Mesothelial cell of epicardium (in vitro differentiated cells): Measurements from ENCODE around the gene HPCAL1. TPM values are rescaled to one million over a fixed set of nuclear protein-coding genes. Genes with fewer than 3 reads are reported as not detected.
A peak's percentile ranks its signal among the peaks of the same experiment; 100 is the strongest.

ENCODE experiments used
- DNase-seq, 2 experiments: peaks; one replicate each; pipeline ENCODE4 v3.0.0; 2021; ENCODE audit warnings: low spot score in 2 of 2; ENCODE audit not compliant: unreplicated experiment in 2 of 2
- H3K27ac Mint-ChIP-seq: 2 replicates; pipeline ENCODE4 v1.8.0; 2021; ENCODE audit warnings: mixed read lengths
- H3K27me3 Mint-ChIP-seq: 2 replicates; pipeline ENCODE4 v1.8.0; 2021; ENCODE audit warnings: low read depth, mixed read lengths
- H3K36me3 Mint-ChIP-seq: 2 replicates; pipeline ENCODE4 v1.8.0; 2021; ENCODE audit warnings: mixed read lengths
- H3K4me1 Mint-ChIP-seq: 2 replicates; pipeline ENCODE4 v1.8.0; 2021; ENCODE audit warnings: mixed read lengths
- H3K4me3 Mint-ChIP-seq: 2 replicates; pipeline ENCODE4 v1.8.0; 2021; ENCODE audit warnings: mild to moderate bottlenecking, moderate library complexity, mixed read lengths
- H3K9me3 Mint-ChIP-seq: 2 replicates; pipeline ENCODE4 v1.8.0; 2021; ENCODE audit warnings: mixed read lengths
- CTCF ChIP-seq: fragments of 200-600 bp; sonication (generic); IDR thresholded peaks from one replicate; pipeline ENCODE4 v1.5.0; 2021; ENCODE audit warnings: antibody characterized with exemption; ENCODE audit not compliant: unreplicated experiment
- total RNA-seq: library from RNA; stranded (reverse); gene quantifications from 3 replicates; pipeline ENCODE4 v1.2.1, GENCODE V29; 2021

Gene HPCAL1
- total RNA-seq, 1 donor from 2014 or later, result 17.5 TPM

GRCh38 chr2:10360850-10361588 lies 58.3 kb downstream of the HPCAL1 start:
- H3K4me1 Mint-ChIP-seq, result peaks cover 11% of the 10 kb centered on the region
- no peak for DNase-seq
- no peaks in the 10 kb centered on the region for H3K27me3 Mint-ChIP-seq
- peak overlapping the region; percentile 36 for H3K27ac Mint-ChIP-seq
- H3K9me3 Mint-ChIP-seq, result no peaks in the 10 kb centered on the region
- no peaks in the 10 kb centered on the region for H3K36me3 Mint-ChIP-seq
- TF ChIP-seq CTCF, result no peak
- no peak overlapping the region for H3K4me3 Mint-ChIP-seq

GRCh38 chr2:10362096-10362897 lies 59.6 kb downstream of the HPCAL1 start:
- Mint-ChIP-seq H3K4me1 (peaks cover 11% of the 10 kb centered on the region), H3K36me3 (no peaks in the 10 kb centered on the region), H3K4me3 (no peak overlapping the region), H3K27me3 (no peaks in the 10 kb centered on the region), H3K27ac (no peak overlapping the region), H3K9me3 (no peaks in the 10 kb centered on the region)
- no peak for DNase-seq
- TF ChIP-seq CTCF, result no peak

- no peak for TF ChIP-seq CTCF
- H3K4me1 Mint-ChIP-seq, result peaks cover 11% of the 10 kb centered on the region
- H3K27me3 Mint-ChIP-seq, result no peaks in the 10 kb centered on the region
- no peak overlapping the region for H3K4me3 Mint-ChIP-seq
- no peak overlapping the region for H3K27ac Mint-ChIP-seq
- DNase-seq, result no peak
- H3K9me3 Mint-ChIP-seq, result no peaks in the 10 kb centered on the region
- H3K36me3 Mint-ChIP-seq, result no peaks in the 10 kb centered on the region
Measured at GRCh38 chr2:10362898-10363454, 60.3 kb downstream of the HPCAL1 start.

GRCh38 chr2:10363861-10364610 lies 61.3 kb downstream of the HPCAL1 start:
- TF ChIP-seq CTCF, result no peak
- no peaks in the 10 kb centered on the region for H3K27me3 Mint-ChIP-seq
- H3K9me3 Mint-ChIP-seq, result no peaks in the 10 kb centered on the region
- H3K27ac Mint-ChIP-seq, result no peak overlapping the region
- H3K36me3 Mint-ChIP-seq, result no peaks in the 10 kb centered on the region
- no peak overlapping the region for H3K4me3 Mint-ChIP-seq
- no peak for DNase-seq
- peaks cover 11% of the 10 kb centered on the region for H3K4me1 Mint-ChIP-seq

- no peaks in the 10 kb centered on the region for H3K27me3 Mint-ChIP-seq
- no peak for TF ChIP-seq CTCF
Measured at GRCh38 chr2:10365412-10365811, 62.7 kb downstream of the HPCAL1 start.

More at GRCh38 chr2:10365412-10365811, 62.7 kb downstream of the HPCAL1 start:
- H3K36me3 Mint-ChIP-seq, result no peaks in the 10 kb centered on the region
- H3K9me3 Mint-ChIP-seq, result no peaks in the 10 kb centered on the region
- H3K4me3 Mint-ChIP-seq, result no peak overlapping the region
- no peak overlapping the region for H3K27ac Mint-ChIP-seq
- DNase-seq, result no peak
- peaks cover 15% of the 10 kb centered on the region for H3K4me1 Mint-ChIP-seq
